A673 (cell line): ENCODE data around the gene SRGAP1. TPM values are rescaled to one million over a fixed set of nuclear protein-coding genes. Genes with fewer than 3 reads are reported as not detected.

Experiments
- BruUV-seq: library from RNA; stranded (reverse); fragments of 400-500 nt; replicated peaks from 2 replicates; lab custom pipeline; 2021; lab: Mats Ljungman, UMichigan
- CTCF ChIA-PET: fragments of 300-600 bp; sonication (Branson Sonifier 250); formaldehyde crosslinking; loops from one replicate; lab custom pipeline; 2022; ENCODE audit warnings: antibody characterized with exemption; lab: Charles Lee
- POLR2A ChIA-PET: fragments of 300-600 bp; sonication (Branson Sonifier 250); formaldehyde crosslinking; loops from one replicate; lab custom pipeline; 2022; ENCODE audit warnings: antibody characterized with exemption; ENCODE audit not compliant: low non-redundant PET; lab: Charles Lee
- DNase-seq: peaks from one replicate; pipeline ENCODE4 v3.0.0-alpha.2; 2015; ENCODE audit warnings: low spot score
- H3K27ac ChIP-seq: fragments of 200-600 bp; sonication (generic); 2 replicates; pipeline ENCODE4 v1.5.1; 2016; ENCODE audit warnings: mixed run types, low read depth, mild to moderate bottlenecking, mixed read lengths, antibody characterized with exemption, low read length; ENCODE audit not compliant: poor library complexity, severe bottlenecking
- H3K27me3 ChIP-seq: fragments of 200-600 bp; sonication (generic); replicated peaks from 2 replicates; pipeline ENCODE4 v1.6.1; 2017; ENCODE audit warnings: mixed run types, low read depth, mild to moderate bottlenecking, mixed read lengths, antibody characterized with exemption, low read length; ENCODE audit not compliant: insufficient read depth, poor library complexity
- H3K36me3 ChIP-seq: fragments of 200-600 bp; sonication (generic); 2 replicates; pipeline ENCODE4 v1.6.1; 2016; ENCODE audit warnings: mixed run types, mild to moderate bottlenecking, mixed read lengths, antibody characterized with exemption, low read length; ENCODE audit not compliant: insufficient read depth, poor library complexity, severe bottlenecking
- H3K4me1 ChIP-seq: fragments of 200-600 bp; sonication (generic); 2 replicates; pipeline ENCODE4 v1.6.1; 2017; ENCODE audit warnings: mixed run types, mild to moderate bottlenecking, mixed read lengths, antibody characterized with exemption, low read length; ENCODE audit not compliant: insufficient read depth, poor library complexity, severe bottlenecking
- H3K4me3 ChIP-seq: fragments of 200-600 bp; sonication (generic); 2 replicates; pipeline ENCODE4 v1.5.1; 2016; ENCODE audit warnings: low read depth, mixed run types, mild to moderate bottlenecking, mixed read lengths, low read length; ENCODE audit not compliant: poor library complexity, severe bottlenecking
- H3K9me3 ChIP-seq: fragments of 200-600 bp; sonication (generic); 2 replicates; pipeline ENCODE4 v1.6.1; 2016; ENCODE audit warnings: mixed run types, low read depth, mild to moderate bottlenecking, mixed read lengths, antibody characterized with exemption, low read length; ENCODE audit not compliant: poor library complexity, severe bottlenecking
- CTCF ChIP-seq: fragments of 300-800, 200-600 bp; sonication (generic); conservative IDR thresholded peaks from 2 replicates; pipeline ENCODE4 v1.5.1; 2017; ENCODE audit warnings: low read depth, mild to moderate bottlenecking, antibody characterized with exemption, low read length, moderate library complexity, mixed read lengths
- EZH2 ChIP-seq: fragments of 200-600 bp; sonication (generic); IDR thresholded peaks from 2 replicates; pipeline ENCODE4 v1.6.1; 2017; ENCODE audit warnings: borderline replicate concordance, low read depth, mild to moderate bottlenecking, mixed read lengths, antibody characterized with exemption, low read length; ENCODE audit not compliant: poor library complexity, severe bottlenecking
- intact Hi-C: fragments of 100-400 bp; cut with micrococcal nuclease; formaldehyde crosslinking; loops from one replicate; pipeline ENCODE4 v1.10.0; 2022; ENCODE audit not compliant: unreplicated experiment
- total RNA-seq: library from RNA; stranded (reverse); gene quantifications from 2 replicates; pipeline ENCODE4 v1.2.3, GENCODE V29; 2021

The SRGAP1 gene
- total RNA-seq, 1 experiment from 2014 or later, result 9.7 TPM

GRCh38 chr12:63889721-63890509, 45.4 kb downstream of the SRGAP1 start:
- H3K27ac ChIP-seq, result no peak overlapping the region
- POLR2A ChIA-PET, result no interaction called here
- H3K4me3 ChIP-seq, result no peak overlapping the region
- intact Hi-C loops, result no loop called here
- H3K27me3 ChIP-seq, result no peaks in the 10 kb centered on the region
- no peaks in the 10 kb centered on the region for H3K36me3 ChIP-seq
- CTCF ChIA-PET, result no interaction called here
- BruUV-seq, result no TSS peak
- H3K9me3 ChIP-seq, result no peaks in the 10 kb centered on the region
- peaks cover 8% of the 10 kb centered on the region for H3K4me1 ChIP-seq
- no peak for DNase-seq
- TF ChIP-seq EZH2, result no peak
- no peak for TF ChIP-seq CTCF

- TF ChIP-seq EZH2 (no peak), CTCF (no peak)
Measured at GRCh38 chr12:63893170-63893569, 48.7 kb downstream of the SRGAP1 start.

GRCh38 chr12:63894132-63894531, 49.6 kb downstream of the SRGAP1 start:
- H3K27me3 ChIP-seq, result no peaks in the 10 kb centered on the region
- DNase-seq, result no peak
- POLR2A ChIA-PET, result no interaction called here
- no peaks in the 10 kb centered on the region for H3K9me3 ChIP-seq
- BruUV-seq, result no TSS peak
- H3K4me3 ChIP-seq, result no peak overlapping the region
- peaks cover 29% of the 10 kb centered on the region for H3K4me1 ChIP-seq
- TF ChIP-seq EZH2 (no peak), CTCF (no peak)
- CTCF ChIA-PET, result no interaction called here
- intact Hi-C loops, result no loop called here
- no peak overlapping the region for H3K27ac ChIP-seq
- H3K36me3 ChIP-seq, result no peaks in the 10 kb centered on the region

More at GRCh38 chr12:63893170-63893569, 48.7 kb downstream of the SRGAP1 start:
- Histone ChIP-seq H3K27me3 (no peaks in the 10 kb centered on the region), H3K4me3 (no peak overlapping the region), H3K9me3 (no peaks in the 10 kb centered on the region), H3K36me3 (no peaks in the 10 kb centered on the region), H3K27ac (no peak overlapping the region), H3K4me1 (peaks cover 20% of the 10 kb centered on the region)
- POLR2A ChIA-PET, result no interaction called here
- no peak for DNase-seq
- CTCF ChIA-PET, result no interaction called here
- intact Hi-C loops, result no loop called here
- BruUV-seq, result no TSS peak
